ENCODE results near the gene PTPDC1. TPM values are rescaled to one million over a fixed set of nuclear protein-coding genes. Genes with fewer than 3 reads are reported as not detected.

The PTPDC1 gene
- total RNA-seq, 1 donor: 7.8 TPM

GRCh38 chr9:94149696-94150095 is 65.4 kb downstream of the PTPDC1 start:
- DNase-seq (ENCODE audit: low read depth): no peak
- no peak overlapping the region for H3K4me3 ChIP-seq (ENCODE audit: low read depth, low read length)
- TF ChIP-seq CTCF (IDR thresholded peaks at IDR 0.05; ENCODE audit: insufficient read depth, low read depth, low read length): no peak

- no peak overlapping the region for H3K4me3 ChIP-seq (ENCODE audit: low read depth, low read length)
- no peak for DNase-seq (ENCODE audit: low read depth)
- no peak for TF ChIP-seq CTCF (IDR thresholded peaks at IDR 0.05; ENCODE audit: insufficient read depth, low read depth, low read length)
Observed at GRCh38 chr9:94150279-94150828, 66.1 kb downstream of the PTPDC1 start.

- H3K4me3 ChIP-seq (ENCODE audit: low read depth, low read length): no peak overlapping the region
- TF ChIP-seq CTCF (IDR thresholded peaks at IDR 0.05; ENCODE audit: insufficient read depth, low read depth, low read length): no peak
- peak; percentile 49 for DNase-seq (ENCODE audit: low read depth)
Observed at GRCh38 chr9:94150890-94151650, 66.8 kb downstream of the PTPDC1 start.

GRCh38 chr9:94153905-94154304 is 69.6 kb downstream of the PTPDC1 start:
- no peak overlapping the region for H3K4me3 ChIP-seq (ENCODE audit: low read depth, low read length)
- no peak for DNase-seq (ENCODE audit: low read depth)
- TF ChIP-seq CTCF (IDR thresholded peaks at IDR 0.05; ENCODE audit: insufficient read depth, low read depth, low read length): no peak

- no peak for DNase-seq (ENCODE audit: low read depth)
- no peak for TF ChIP-seq CTCF (IDR thresholded peaks at IDR 0.05; ENCODE audit: insufficient read depth, low read depth, low read length)
- H3K4me3 ChIP-seq (ENCODE audit: low read depth, low read length): no peak overlapping the region
Observed at GRCh38 chr9:94156348-94157049, 72.2 kb downstream of the PTPDC1 start.

GRCh38 chr9:94157050-94157801 is 73.0 kb downstream of the PTPDC1 start:
- peak; percentile 66 for DNase-seq (ENCODE audit: low read depth)
- H3K4me3 ChIP-seq (ENCODE audit: low read depth, low read length): no peak overlapping the region
- TF ChIP-seq CTCF (IDR thresholded peaks at IDR 0.05; ENCODE audit: insufficient read depth, low read depth, low read length): no peak

Other genes with a start within 250 kb of the PTPDC1 start
- gene BARX1, start 129.1 kb upstream of the PTPDC1 start, total RNA-seq: not detected in 2 replicates
- gene ZNF169, start 174.8 kb downstream of the PTPDC1 start, total RNA-seq: 3.9 and 4.7 TPM in 2 replicates
- not detected in 2 replicates for gene NUTM2F, start 244.2 kb downstream of the PTPDC1 start, total RNA-seq

Data from fibroblast of villous mesenchyme (primary cell).